Measurements from ENCODE around the gene EHMT1. TPM values are rescaled to one million over a fixed set of nuclear protein-coding genes. Genes with fewer than 3 reads are reported as not detected.

Gene EHMT1
- polyA plus RNA-seq, 1 of the 3 experiments (the other 2 are of a cell fraction), result 39.5 TPM

DNA sequence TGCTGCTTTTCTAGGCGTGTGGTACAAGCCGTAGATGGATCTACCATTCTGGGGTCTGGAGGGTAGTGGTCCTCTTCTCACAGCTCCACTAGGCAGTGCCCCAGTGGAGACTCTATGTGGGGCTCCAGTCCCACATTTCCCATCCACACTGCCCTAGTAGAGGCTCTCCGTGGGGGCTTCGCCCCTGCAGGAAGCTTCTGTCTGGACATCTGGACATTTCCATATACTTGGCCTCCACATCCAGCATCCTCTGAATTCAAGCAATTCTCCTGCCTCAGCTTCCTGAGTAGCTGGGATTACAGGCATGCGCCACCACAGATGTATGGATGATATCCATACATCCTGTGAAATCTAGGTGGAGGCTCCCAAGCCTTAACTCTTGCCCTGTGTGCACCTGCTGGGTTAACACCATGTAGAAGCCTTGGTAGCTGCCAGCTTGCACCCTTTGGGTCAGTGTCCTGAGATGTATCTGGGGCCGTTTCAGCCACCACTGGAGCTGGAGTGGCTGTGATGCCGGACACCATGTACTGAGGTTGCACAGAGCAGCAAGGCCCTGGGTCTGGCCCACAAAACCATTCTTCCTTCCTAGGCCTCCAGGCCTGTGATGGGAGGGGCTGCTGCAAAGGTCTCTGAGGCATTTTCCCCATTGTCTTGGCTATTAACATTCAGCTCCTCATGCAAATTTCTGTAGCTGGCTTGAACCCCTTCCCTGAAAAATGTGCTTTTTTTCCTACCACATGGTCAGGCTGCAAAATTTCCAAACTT is 84.0 kb downstream of the EHMT1 start:
- Histone ChIP-seq H3K27me3 (ENCODE audit: insufficient read depth) (no peaks in the 10 kb centered on the region), H2AFZ (ENCODE audit: low read depth) (no peak overlapping the region), H3K4me1 (ENCODE audit: control insufficient read depth in 1 of 2, insufficient read depth in 2 of 2, low read depth in 1 of 2, low read length in 1 of 2) (peaks cover 0 to 10% of the 10 kb centered on the region in 2 experiments; a peak in 1 of 4 replicates), H3K79me2 (ENCODE audit: insufficient read depth) (peaks cover 95% of the 10 kb centered on the region), H3F3A (replicated peaks; ENCODE audit: insufficient read depth) (no peaks in the 10 kb centered on the region), H3K36me3 (replicated peaks in 1 of 2; ENCODE audit: control insufficient read depth in 1 of 2, insufficient read depth in 2 of 2, low read length in 1 of 2) (peaks cover 0 to 5% of the 10 kb centered on the region in 2 experiments), H3K9me3 (no peaks in the 10 kb centered on the region), H3K27ac (ENCODE audit: low read depth in 2 of 2, low read length in 1 of 2) (no peak overlapping the region), H3K4me2 (no peak overlapping the region), H3K9me2 (no peaks in the 10 kb centered on the region), H4K20me1 (ENCODE audit: insufficient read depth) (peaks cover 68% of the 10 kb centered on the region), H3K9ac (no peak overlapping the region), H3K4me3 (ENCODE audit: low read depth in 2 of 2, low read length in 1 of 2) (no peak overlapping the region; a peak in 1 of 4 replicates)
- ChIA-PET POLR2A (no interaction called here), CTCF (interaction anchor here (1.4 kb wide), 1 partner anchor 347 kb away, joined by 4 read pairs; no protein-coding TSS in a partner anchor)
- TF ChIP-seq FOSL2 (IDR thresholded peaks at IDR 0.05; ENCODE audit: borderline replicate concordance, low read depth) (no peak), RCOR1 (IDR thresholded peaks at IDR 0.05; ENCODE audit: low read length) (no peak), JUND (IDR thresholded peaks at IDR 0.05) (no peak), ELF1 (IDR thresholded peaks at IDR 0.05) (no peak), RFX5 (IDR thresholded peaks at IDR 0.05; ENCODE audit: low read length) (no peak), GABPA (IDR thresholded peaks at IDR 0.05; ENCODE audit: low read depth) (no peak), EZH2phosphoT487 (IDR thresholded peaks at IDR 0.05; ENCODE audit: borderline replicate concordance, low read depth) (no peak)
- TF ChIP-seq, protein P1, sequence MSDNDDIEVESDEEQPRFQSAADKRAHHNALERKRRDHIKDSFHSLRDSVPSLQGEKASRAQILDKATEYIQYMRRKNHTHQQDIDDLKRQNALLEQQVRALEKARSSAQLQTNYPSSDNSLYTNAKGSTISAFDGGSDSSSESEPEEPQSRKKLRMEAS (IDR thresholded peaks at IDR 0.05; ENCODE audit: low read depth), result no peak
- TF ChIP-seq, protein P2, sequence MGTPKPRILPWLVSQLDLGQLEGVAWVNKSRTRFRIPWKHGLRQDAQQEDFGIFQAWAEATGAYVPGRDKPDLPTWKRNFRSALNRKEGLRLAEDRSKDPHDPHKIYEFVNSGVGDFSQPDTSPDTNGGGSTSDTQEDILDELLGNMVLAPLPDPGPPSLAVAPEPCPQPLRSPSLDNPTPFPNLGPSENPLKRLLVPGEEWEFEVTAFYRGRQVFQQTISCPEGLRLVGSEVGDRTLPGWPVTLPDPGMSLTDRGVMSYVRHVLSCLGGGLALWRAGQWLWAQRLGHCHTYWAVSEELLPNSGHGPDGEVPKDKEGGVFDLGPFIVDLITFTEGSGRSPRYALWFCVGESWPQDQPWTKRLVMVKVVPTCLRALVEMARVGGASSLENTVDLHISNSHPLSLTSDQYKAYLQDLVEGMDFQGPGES (IDR thresholded peaks at IDR 0.05; ENCODE audit: low read depth, low read length), result no peak
- no peak for DNase-seq
- 80% methylated on average over 2 of the region's 7 CpGs for WGBS (ENCODE audit: low lambda C conversion rate)

DNA sequence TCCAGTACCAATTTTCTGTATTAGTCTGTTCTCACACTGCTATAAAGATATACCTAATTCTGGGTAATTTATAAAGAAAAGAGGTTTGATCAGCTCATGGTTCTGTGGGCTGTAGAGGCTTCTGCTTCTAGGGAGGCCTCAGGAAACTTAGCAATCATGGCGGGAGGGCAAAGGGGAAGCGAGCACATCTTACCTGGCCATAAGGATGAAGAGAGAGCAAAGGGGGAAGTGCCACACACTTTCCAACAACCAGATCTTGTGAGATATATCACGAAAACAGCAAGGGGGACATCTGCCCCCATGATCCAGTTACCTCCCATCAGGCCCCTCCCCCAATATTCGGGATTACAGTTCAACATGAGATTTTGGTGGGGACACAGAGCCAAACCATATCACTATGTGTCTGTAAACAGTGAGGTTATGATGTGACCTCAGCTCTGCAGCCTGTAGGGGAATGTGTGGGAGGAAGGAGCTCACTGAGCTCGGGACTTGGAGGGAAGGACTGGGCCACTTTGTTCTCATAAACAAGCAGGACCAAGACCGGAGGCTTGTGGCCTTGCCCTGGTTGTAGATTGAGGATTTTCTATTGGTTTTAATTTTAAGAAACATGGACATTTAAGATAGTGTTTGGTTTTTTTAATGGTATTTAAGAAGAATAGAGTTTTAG is 85.2 kb downstream of the EHMT1 start:
- no peak overlapping the region for H3K9ac ChIP-seq
- CTCF ChIA-PET, result interaction anchor here (2.2 kb wide), 1 partner anchor 9 kb away, joined by 5 read pairs; no protein-coding TSS in a partner anchor
- peaks cover 0 to 19% of the 10 kb centered on the region in 2 experiments; a peak in 2 of 4 replicates for H3K4me1 ChIP-seq (ENCODE audit: control insufficient read depth in 1 of 2, insufficient read depth in 2 of 2, low read depth in 1 of 2, low read length in 1 of 2)
- H4K20me1 ChIP-seq (ENCODE audit: insufficient read depth), result peaks cover 69% of the 10 kb centered on the region
- 91% methylated on average over 6 of the region's 6 CpGs for WGBS (ENCODE audit: low lambda C conversion rate)
- H3K36me3 ChIP-seq (replicated peaks in 1 of 2; ENCODE audit: control insufficient read depth in 1 of 2, insufficient read depth in 2 of 2, low read length in 1 of 2), result peaks cover 0 to 5% of the 10 kb centered on the region in 2 experiments
- no peaks in the 10 kb centered on the region for H3K9me3 ChIP-seq
- H3K27ac ChIP-seq (ENCODE audit: low read depth in 2 of 2, low read length in 1 of 2), result no peak overlapping the region
- no peak overlapping the region for H3K4me2 ChIP-seq
- no peaks in the 10 kb centered on the region for H3K9me2 ChIP-seq
- H3K4me3 ChIP-seq (ENCODE audit: low read depth in 2 of 2, low read length in 1 of 2), result no peak overlapping the region
- no peaks in the 10 kb centered on the region for H3F3A ChIP-seq (replicated peaks; ENCODE audit: insufficient read depth)
- DNase-seq, result no peak
- POLR2A ChIA-PET, result no interaction called here
- H3K27me3 ChIP-seq (ENCODE audit: insufficient read depth), result no peaks in the 10 kb centered on the region
- H3K79me2 ChIP-seq (ENCODE audit: insufficient read depth), result peaks cover 95% of the 10 kb centered on the region
- no peak overlapping the region for H2AFZ ChIP-seq (ENCODE audit: low read depth)
- TF ChIP-seq FOXJ3 (CRISPR knock-in tag; IDR thresholded peaks at IDR 0.05) (no peak), EP300 (IDR thresholded peaks at IDR 0.05; ENCODE audit: borderline replicate concordance in 1 of 2, low read depth in 1 of 2, low read length in 1 of 2) (no peak), EZH2phosphoT487 (IDR thresholded peaks at IDR 0.05; ENCODE audit: borderline replicate concordance, low read depth) (no peak), TAF1 (IDR thresholded peaks at IDR 0.05; ENCODE audit: borderline replicate concordance, low read depth, low read length) (no peak), GATA2 (CRISPR knock-in tag; IDR thresholded peaks at IDR 0.05) (no peak), ELF1 (IDR thresholded peaks at IDR 0.05) (no peak), SIN3A (IDR thresholded peaks at IDR 0.05; ENCODE audit: borderline replicate concordance, low read depth, low read length) (no peak), MXI1 (IDR thresholded peaks at IDR 0.05; ENCODE audit: low read depth, low read length) (no peak), RFX5 (IDR thresholded peaks at IDR 0.05; ENCODE audit: low read length) (no peak)
- TF ChIP-seq, protein P3, sequence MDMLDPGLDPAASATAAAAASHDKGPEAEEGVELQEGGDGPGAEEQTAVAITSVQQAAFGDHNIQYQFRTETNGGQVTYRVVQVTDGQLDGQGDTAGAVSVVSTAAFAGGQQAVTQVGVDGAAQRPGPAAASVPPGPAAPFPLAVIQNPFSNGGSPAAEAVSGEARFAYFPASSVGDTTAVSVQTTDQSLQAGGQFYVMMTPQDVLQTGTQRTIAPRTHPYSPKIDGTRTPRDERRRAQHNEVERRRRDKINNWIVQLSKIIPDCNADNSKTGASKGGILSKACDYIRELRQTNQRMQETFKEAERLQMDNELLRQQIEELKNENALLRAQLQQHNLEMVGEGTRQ (IDR thresholded peaks at IDR 0.05; ENCODE audit: borderline replicate concordance, low read depth, low read length), result no peak
- TF ChIP-seq, protein P2 (IDR thresholded peaks at IDR 0.05; ENCODE audit: low read depth, low read length), result no peak
- TF ChIP-seq, protein P1 (IDR thresholded peaks at IDR 0.05; ENCODE audit: low read depth), result no peak
- TF ChIP-seq, protein P4, sequence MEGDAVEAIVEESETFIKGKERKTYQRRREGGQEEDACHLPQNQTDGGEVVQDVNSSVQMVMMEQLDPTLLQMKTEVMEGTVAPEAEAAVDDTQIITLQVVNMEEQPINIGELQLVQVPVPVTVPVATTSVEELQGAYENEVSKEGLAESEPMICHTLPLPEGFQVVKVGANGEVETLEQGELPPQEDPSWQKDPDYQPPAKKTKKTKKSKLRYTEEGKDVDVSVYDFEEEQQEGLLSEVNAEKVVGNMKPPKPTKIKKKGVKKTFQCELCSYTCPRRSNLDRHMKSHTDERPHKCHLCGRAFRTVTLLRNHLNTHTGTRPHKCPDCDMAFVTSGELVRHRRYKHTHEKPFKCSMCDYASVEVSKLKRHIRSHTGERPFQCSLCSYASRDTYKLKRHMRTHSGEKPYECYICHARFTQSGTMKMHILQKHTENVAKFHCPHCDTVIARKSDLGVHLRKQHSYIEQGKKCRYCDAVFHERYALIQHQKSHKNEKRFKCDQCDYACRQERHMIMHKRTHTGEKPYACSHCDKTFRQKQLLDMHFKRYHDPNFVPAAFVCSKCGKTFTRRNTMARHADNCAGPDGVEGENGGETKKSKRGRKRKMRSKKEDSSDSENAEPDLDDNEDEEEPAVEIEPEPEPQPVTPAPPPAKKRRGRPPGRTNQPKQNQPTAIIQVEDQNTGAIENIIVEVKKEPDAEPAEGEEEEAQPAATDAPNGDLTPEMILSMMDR (IDR thresholded peaks at IDR 0.05), result no peak
